ENCODE results near the gene MYO10.

DNA sequence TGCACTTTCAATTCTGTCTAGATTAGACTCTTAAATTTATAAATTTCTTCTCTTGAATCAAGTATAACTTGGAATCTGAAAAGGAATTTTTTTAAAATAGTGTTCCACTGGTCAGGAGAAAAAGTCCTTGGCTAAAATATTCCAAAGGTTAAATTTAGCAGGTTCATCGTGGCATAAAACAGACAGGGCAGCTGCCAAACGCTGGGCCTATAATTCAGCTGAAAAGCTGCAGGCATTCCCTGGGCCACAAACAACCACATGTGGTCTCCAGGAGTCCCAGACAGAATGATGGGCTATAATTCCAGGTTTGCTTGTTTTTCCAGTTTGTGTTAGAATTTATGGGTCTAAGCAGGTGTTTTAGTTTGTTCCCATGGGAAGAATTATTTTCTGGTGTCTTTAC lies 248.2 kb downstream of the MYO10 start:
- TF ChIP-seq PPARA (CRISPR knock-in tag; IDR thresholded peaks at IDR 0.05; ENCODE audit: borderline replicate concordance), result no peak
- TF ChIP-seq ZFP3 (CRISPR knock-in tag; IDR thresholded peaks at IDR 0.05), result no peak
- no peak for TF ChIP-seq RARB (CRISPR knock-in tag; IDR thresholded peaks at IDR 0.05)
- TF ChIP-seq, protein P1, sequence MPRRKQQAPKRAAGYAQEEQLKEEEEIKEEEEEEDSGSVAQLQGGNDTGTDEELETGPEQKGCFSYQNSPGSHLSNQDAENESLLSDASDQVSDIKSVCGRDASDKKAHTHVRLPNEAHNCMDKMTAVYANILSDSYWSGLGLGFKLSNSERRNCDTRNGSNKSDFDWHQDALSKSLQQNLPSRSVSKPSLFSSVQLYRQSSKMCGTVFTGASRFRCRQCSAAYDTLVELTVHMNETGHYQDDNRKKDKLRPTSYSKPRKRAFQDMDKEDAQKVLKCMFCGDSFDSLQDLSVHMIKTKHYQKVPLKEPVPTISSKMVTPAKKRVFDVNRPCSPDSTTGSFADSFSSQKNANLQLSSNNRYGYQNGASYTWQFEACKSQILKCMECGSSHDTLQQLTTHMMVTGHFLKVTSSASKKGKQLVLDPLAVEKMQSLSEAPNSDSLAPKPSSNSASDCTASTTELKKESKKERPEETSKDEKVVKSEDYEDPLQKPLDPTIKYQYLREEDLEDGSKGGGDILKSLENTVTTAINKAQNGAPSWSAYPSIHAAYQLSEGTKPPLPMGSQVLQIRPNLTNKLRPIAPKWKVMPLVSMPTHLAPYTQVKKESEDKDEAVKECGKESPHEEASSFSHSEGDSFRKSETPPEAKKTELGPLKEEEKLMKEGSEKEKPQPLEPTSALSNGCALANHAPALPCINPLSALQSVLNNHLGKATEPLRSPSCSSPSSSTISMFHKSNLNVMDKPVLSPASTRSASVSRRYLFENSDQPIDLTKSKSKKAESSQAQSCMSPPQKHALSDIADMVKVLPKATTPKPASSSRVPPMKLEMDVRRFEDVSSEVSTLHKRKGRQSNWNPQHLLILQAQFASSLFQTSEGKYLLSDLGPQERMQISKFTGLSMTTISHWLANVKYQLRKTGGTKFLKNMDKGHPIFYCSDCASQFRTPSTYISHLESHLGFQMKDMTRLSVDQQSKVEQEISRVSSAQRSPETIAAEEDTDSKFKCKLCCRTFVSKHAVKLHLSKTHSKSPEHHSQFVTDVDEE (CRISPR knock-in tag; IDR thresholded peaks at IDR 0.05), result no peak
- TF ChIP-seq ARNTL (CRISPR knock-in tag; IDR thresholded peaks at IDR 0.05; ENCODE audit: borderline replicate concordance, low read depth), result no peak
- no peak for TF ChIP-seq OSR1 (CRISPR knock-in tag; IDR thresholded peaks at IDR 0.05)
- TF ChIP-seq, protein P2, sequence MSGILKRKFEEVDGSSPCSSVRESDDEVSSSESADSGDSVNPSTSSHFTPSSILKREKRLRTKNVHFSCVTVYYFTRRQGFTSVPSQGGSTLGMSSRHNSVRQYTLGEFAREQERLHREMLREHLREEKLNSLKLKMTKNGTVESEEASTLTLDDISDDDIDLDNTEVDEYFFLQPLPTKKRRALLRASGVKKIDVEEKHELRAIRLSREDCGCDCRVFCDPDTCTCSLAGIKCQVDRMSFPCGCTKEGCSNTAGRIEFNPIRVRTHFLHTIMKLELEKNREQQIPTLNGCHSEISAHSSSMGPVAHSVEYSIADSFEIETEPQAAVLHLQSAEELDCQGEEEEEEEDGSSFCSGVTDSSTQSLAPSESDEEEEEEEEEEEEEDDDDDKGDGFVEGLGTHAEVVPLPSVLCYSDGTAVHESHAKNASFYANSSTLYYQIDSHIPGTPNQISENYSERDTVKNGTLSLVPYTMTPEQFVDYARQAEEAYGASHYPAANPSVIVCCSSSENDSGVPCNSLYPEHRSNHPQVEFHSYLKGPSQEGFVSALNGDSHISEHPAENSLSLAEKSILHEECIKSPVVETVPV (CRISPR knock-in tag; IDR thresholded peaks at IDR 0.05), result no peak
- no peak for TF ChIP-seq ZC3H10 (CRISPR knock-in tag; IDR thresholded peaks at IDR 0.05)
- TF ChIP-seq ESRRG (CRISPR knock-in tag; IDR thresholded peaks at IDR 0.05), result no peak
- TF ChIP-seq GLIS3 (CRISPR knock-in tag; IDR thresholded peaks at IDR 0.05), result no peak
- TF ChIP-seq, protein P3, sequence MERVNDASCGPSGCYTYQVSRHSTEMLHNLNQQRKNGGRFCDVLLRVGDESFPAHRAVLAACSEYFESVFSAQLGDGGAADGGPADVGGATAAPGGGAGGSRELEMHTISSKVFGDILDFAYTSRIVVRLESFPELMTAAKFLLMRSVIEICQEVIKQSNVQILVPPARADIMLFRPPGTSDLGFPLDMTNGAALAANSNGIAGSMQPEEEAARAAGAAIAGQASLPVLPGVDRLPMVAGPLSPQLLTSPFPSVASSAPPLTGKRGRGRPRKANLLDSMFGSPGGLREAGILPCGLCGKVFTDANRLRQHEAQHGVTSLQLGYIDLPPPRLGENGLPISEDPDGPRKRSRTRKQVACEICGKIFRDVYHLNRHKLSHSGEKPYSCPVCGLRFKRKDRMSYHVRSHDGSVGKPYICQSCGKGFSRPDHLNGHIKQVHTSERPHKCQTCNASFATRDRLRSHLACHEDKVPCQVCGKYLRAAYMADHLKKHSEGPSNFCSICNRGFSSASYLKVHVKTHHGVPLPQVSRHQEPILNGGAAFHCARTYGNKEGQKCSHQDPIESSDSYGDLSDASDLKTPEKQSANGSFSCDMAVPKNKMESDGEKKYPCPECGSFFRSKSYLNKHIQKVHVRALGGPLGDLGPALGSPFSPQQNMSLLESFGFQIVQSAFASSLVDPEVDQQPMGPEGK (CRISPR knock-in tag; IDR thresholded peaks at IDR 0.05; ENCODE audit: borderline replicate concordance), result no peak
- no peak for TF ChIP-seq ZFP30 (CRISPR knock-in tag; IDR thresholded peaks at IDR 0.05)
